B cell (primary cell): Measurements from ENCODE around the gene OR2AT4. TPM values are rescaled to one million over a fixed set of nuclear protein-coding genes. Genes with fewer than 3 reads are reported as not detected.

Experiments
- ATAC-seq: fragments of 200-7000 bp; cut with Tn5 transposase; one replicate; pipeline ENCODE4 v1.10.0; 2021; ENCODE audit warnings: low read depth, mild to moderate bottlenecking, moderate number of reproducible peaks, moderate library complexity
- CTCF ChIA-PET: fragments of 350-600 bp; sonication (Branson Sonifier 250); formaldehyde crosslinking; loops from one replicate; lab custom pipeline; 2021; ENCODE audit warnings: antibody characterized with exemption, inconsistent platforms; lab: Charles Lee
- POLR2A ChIA-PET: fragments of 350-600 bp; sonication (Branson Sonifier 250); formaldehyde crosslinking; loops from one replicate; lab custom pipeline; 2021; ENCODE audit warnings: antibody characterized with exemption; lab: Charles Lee
- DNase-seq: peaks from one replicate; pipeline ENCODE4 v3.0.0; 2013
- H2AFZ ChIP-seq: 2 replicates; pipeline ENCODE4 v1.6.1; 2012; ENCODE audit warnings: mild to moderate bottlenecking, low read depth, low read length; ENCODE audit not compliant: insufficient read depth, poor library complexity, severe bottlenecking
- H3K27ac ChIP-seq, 2 donors: 1 replicate in 1 of 2; 2 replicates in 1 of 2; pipeline ENCODE4 v1.5.1; 2012 to 2013; ENCODE audit warnings: low read length in 2 of 2, mild to moderate bottlenecking in 2 of 2, moderate library complexity in 1 of 2
- H3K27me3 ChIP-seq, 4 experiments: fragments of 200-600 bp in 1 of 4; sonication (generic) in 1 of 4; replicated peaks in 1 of 4; 1 replicate in 2 of 4; 2 replicates in 2 of 4; pipeline versions ENCODE4 v1.6.1 to v1.7.0; 2013 to 2016; ENCODE audit warnings: low read length in 3 of 4, mild to moderate bottlenecking in 2 of 4, mixed read lengths in 1 of 4, moderate library complexity in 1 of 4; ENCODE audit not compliant: insufficient read depth in 4 of 4, control insufficient read depth in 3 of 4; ENCODE audit errors: control extremely low read depth in 1 of 4
- H3K36me3 ChIP-seq, 2 experiments: replicated peaks in 1 of 2; 1 replicate in 1 of 2; 2 replicates in 1 of 2; pipeline versions ENCODE4 v1.6.1 to v1.7.1; 2013; ENCODE audit warnings: low read length in 1 of 2; ENCODE audit not compliant: insufficient read depth in 2 of 2, control insufficient read depth in 1 of 2; ENCODE audit errors: control extremely low read depth in 1 of 2, extremely low read depth in 1 of 2
- H3K4me1 ChIP-seq, 2 donors: fragments of 200-600 bp in 1 of 2; sonication (generic) in 1 of 2; 1 replicate in 1 of 2; 2 replicates in 1 of 2; pipeline versions ENCODE4 v1.5.1 to v1.6.1; 2013 to 2017; ENCODE audit warnings: low read length in 2 of 2; ENCODE audit not compliant: control insufficient read depth in 2 of 2, insufficient read depth in 2 of 2
- H3K4me2 ChIP-seq: replicated peaks from 2 replicates; pipeline ENCODE3; 2012; ENCODE audit warnings: mild to moderate bottlenecking, low read depth, low read length; ENCODE audit not compliant: poor library complexity, severe bottlenecking
- H3K4me3 ChIP-seq, 5 experiments: fragments of 200-600 bp in 1 of 5; sonication (generic) in 1 of 5; 1 replicate in 3 of 5; 2 replicates in 2 of 5; pipeline versions ENCODE4 v1.5.1 to v1.7.0; 2011 to 2016; ENCODE audit warnings: low read length in 4 of 5, mild to moderate bottlenecking in 4 of 5, low read depth in 2 of 5, control low read depth in 1 of 5, moderate library complexity in 1 of 5; ENCODE audit not compliant: insufficient read depth in 1 of 5; ENCODE audit errors: control extremely low read depth in 1 of 5, extremely low read depth in 1 of 5
- H3K79me2 ChIP-seq: fragments of 200-600 bp; sonication (generic); one replicate; pipeline ENCODE4 v1.6.0; 2016; ENCODE audit warnings: low read length; ENCODE audit not compliant: control insufficient read depth, insufficient read depth
- H3K9ac ChIP-seq: fragments of 200-600 bp; sonication (generic); 2 replicates; pipeline ENCODE4 v1.6.1; 2017; ENCODE audit warnings: mild to moderate bottlenecking, low read length, moderate library complexity
- H3K9me3 ChIP-seq, 3 donors: one replicate each; pipeline versions ENCODE4 v1.6.1 to v1.7.1; 2013; ENCODE audit warnings: low read length in 2 of 3; ENCODE audit not compliant: control insufficient read depth in 2 of 3, insufficient read depth in 1 of 3; ENCODE audit errors: control extremely low read depth in 1 of 3
- H4K20me1 ChIP-seq: 2 replicates; pipeline ENCODE4 v1.6.0; 2012; ENCODE audit warnings: mild to moderate bottlenecking, low read length; ENCODE audit not compliant: insufficient read depth, control insufficient read depth, poor library complexity, severe bottlenecking
- H3K27ac Mint-ChIP-seq: one replicate; pipeline ENCODE4 v1.8.0; 2021; ENCODE audit warnings: mixed read lengths
- H3K27me3 Mint-ChIP-seq: one replicate; pipeline ENCODE4 v1.8.0; 2021; ENCODE audit warnings: mixed read lengths
- H3K4me1 Mint-ChIP-seq: one replicate; pipeline ENCODE4 v1.8.0; 2021; ENCODE audit warnings: mixed read lengths
- H3K4me3 Mint-ChIP-seq: one replicate; pipeline ENCODE4 v1.8.0; 2021; ENCODE audit warnings: mixed read lengths
- H3K9me3 Mint-ChIP-seq: one replicate; pipeline ENCODE4 v1.8.0; 2022; ENCODE audit warnings: mixed read lengths; ENCODE audit not compliant: insufficient read depth
- CTCF ChIP-seq: fragments of 200-600 bp; IDR thresholded peaks from one replicate; pipeline ENCODE4 v1.8.0; 2022; ENCODE audit warnings: antibody characterized with exemption, mild to moderate bottlenecking
- EZH2 ChIP-seq: IDR thresholded peaks from 2 replicates; pipeline ENCODE4 v1.6.1; 2012; ENCODE audit warnings: borderline replicate concordance, low read depth, mild to moderate bottlenecking, moderate library complexity, low read length; ENCODE audit not compliant: insufficient read depth, poor library complexity, severe bottlenecking
- WGBS: methylation state at CpG from one replicate; pipeline ENCODE4 v1.1.5; 2013; ENCODE audit warnings: missing lambda C conversion rate; ENCODE audit not compliant: insufficient coverage; 5-methylcytosine and 5-hydroxymethylcytosine counted together
- intact Hi-C: fragments of 100-400 bp; cut with micrococcal nuclease; formaldehyde crosslinking; loops from one replicate; pipeline ENCODE4 v1.10.0; 2022
- polyA plus RNA-seq: library from polyadenylated mRNA; depleted of rRNA; stranded (reverse); fragments of >200 nt; gene quantifications from 2 replicates; pipeline ENCODE4 v1.2.3, GENCODE V29; 2012
- total RNA-seq, 2 donors: library from RNA; stranded (reverse); fragments of 120-200 nt in 1 of 2; gene quantifications; 1 replicate in 1 of 2; 2 replicates in 1 of 2; pipeline versions ENCODE4 v1.2.3 to v1.2.4, GENCODE V29; 2013 to 2022

OR2AT4 gene
- total and polyA plus RNA-seq, 2 donors (not counting 1 experiment from before 2014, with no cell fraction given): not detected

- no peak for TF ChIP-seq CTCF
- TF ChIP-seq EZH2: no peak
- no peak overlapping the region for H3K4me3 ChIP-seq
- H3K36me3 ChIP-seq: no peaks in the 10 kb centered on the region
- H2AFZ ChIP-seq: no peak overlapping the region
- H3K79me2 ChIP-seq: no peaks in the 10 kb centered on the region
- Mint-ChIP-seq H3K27ac (no peak overlapping the region), H3K4me3 (no peak overlapping the region), H3K4me1 (no peaks in the 10 kb centered on the region), H3K9me3 (no peaks in the 10 kb centered on the region), H3K27me3 (peaks cover 22% of the 10 kb centered on the region)
- H3K4me1 ChIP-seq: no peaks in the 10 kb centered on the region
- no CpG with 5 or more reads among the region's 2 CpGs for WGBS
- no peak for DNase-seq
- H3K27ac ChIP-seq: no peak overlapping the region
- H4K20me1 ChIP-seq: no peaks in the 10 kb centered on the region
- ATAC-seq: no peak
- POLR2A ChIA-PET: no interaction called here
- no peak overlapping the region for H3K4me2 ChIP-seq
- H3K27me3 ChIP-seq: peaks cover 0 to 10% (median 1%) of the 10 kb centered on the region in 4 experiments
- H3K9me3 ChIP-seq: no peaks in the 10 kb centered on the region
- intact Hi-C loops: no loop called here
- no peak overlapping the region for H3K9ac ChIP-seq
- CTCF ChIA-PET: interaction anchor here (1.3 kb wide), 1 partner anchor 15 kb away, joined by 4 read pairs; no protein-coding TSS in a partner anchor
Observed at GRCh38 chr11:75126564-75126963, 29.9 kb upstream of the OR2AT4 start.

- intact Hi-C loops: no loop called here
- no peak for DNase-seq
Observed at GRCh38 chr11:75118577-75118976, 21.9 kb upstream of the OR2AT4 start.

More at GRCh38 chr11:75118577-75118976, 21.9 kb upstream of the OR2AT4 start:
- TF ChIP-seq CTCF (no peak), EZH2 (no peak)
- H2AFZ ChIP-seq: no peak overlapping the region
- Mint-ChIP-seq H3K27ac (no peak overlapping the region), H3K4me1 (no peaks in the 10 kb centered on the region), H3K9me3 (peaks cover 7% of the 10 kb centered on the region), H3K27me3 (peaks cover 31% of the 10 kb centered on the region), H3K4me3 (no peak overlapping the region)
- CTCF ChIA-PET: interaction anchor here (1.6 kb wide), 1 partner anchor 10 kb away, joined by 6 read pairs; no protein-coding TSS in a partner anchor
- no peak for ATAC-seq
- no peak overlapping the region for H3K27ac ChIP-seq
- H4K20me1 ChIP-seq: no peaks in the 10 kb centered on the region
- H3K4me1 ChIP-seq: no peaks in the 10 kb centered on the region
- WGBS: no CpG with 5 or more reads among the region's 1 CpG
- peaks cover 0 to 12% (median 10%) of the 10 kb centered on the region in 3 donors for H3K9me3 ChIP-seq
- H3K4me3 ChIP-seq: no peak overlapping the region
- POLR2A ChIA-PET: no interaction called here
- H3K27me3 ChIP-seq: peaks cover 0 to 2% (median 0%) of the 10 kb centered on the region in 4 experiments
- H3K79me2 ChIP-seq: no peaks in the 10 kb centered on the region
- no peak overlapping the region for H3K9ac ChIP-seq
- no peak overlapping the region for H3K4me2 ChIP-seq
- H3K36me3 ChIP-seq: no peaks in the 10 kb centered on the region
